Measurements from ENCODE around the gene PLD3.
A peak's percentile ranks its signal among the peaks of the same experiment; 100 is the strongest.
"Not testable (repeated sequence)": the region's sequence is repeated elsewhere in the genome, so short reads cannot be mapped to it uniquely, and the experiment has no call there.

PLD3 gene

GRCh38 chr19:40392123-40392522 is 43.6 kb downstream of the PLD3 start:
- DNase-seq = no peak

- no peak for DNase-seq
These were observed 44.5 kb downstream of the PLD3 start for GRCh38 chr19:40392894-40393517.

- DNase-seq = no peak
These were observed 45.7 kb downstream of the PLD3 start for GRCh38 chr19:40393894-40394815.

DNA sequence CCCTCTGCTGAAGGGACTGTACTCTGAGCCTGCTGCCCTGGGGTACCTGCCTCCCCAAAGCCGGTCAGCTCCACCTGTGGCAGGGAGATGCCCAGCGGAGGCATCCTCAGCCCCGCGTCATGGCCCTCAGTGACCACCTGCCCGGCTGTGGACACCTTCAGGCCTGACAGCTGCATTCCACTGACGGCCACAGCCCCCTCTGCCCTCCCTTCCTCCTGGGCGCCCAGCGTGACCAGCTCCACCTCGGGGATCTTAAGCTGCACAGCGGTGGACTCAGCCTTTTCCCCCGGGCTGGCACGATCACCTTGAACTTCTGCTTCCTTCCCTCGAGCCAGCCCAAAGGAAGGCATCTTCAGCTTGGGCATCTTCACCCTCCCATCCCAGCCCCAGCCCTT is 46.3 kb downstream of the PLD3 start:
- no peak for DNase-seq

DNA sequence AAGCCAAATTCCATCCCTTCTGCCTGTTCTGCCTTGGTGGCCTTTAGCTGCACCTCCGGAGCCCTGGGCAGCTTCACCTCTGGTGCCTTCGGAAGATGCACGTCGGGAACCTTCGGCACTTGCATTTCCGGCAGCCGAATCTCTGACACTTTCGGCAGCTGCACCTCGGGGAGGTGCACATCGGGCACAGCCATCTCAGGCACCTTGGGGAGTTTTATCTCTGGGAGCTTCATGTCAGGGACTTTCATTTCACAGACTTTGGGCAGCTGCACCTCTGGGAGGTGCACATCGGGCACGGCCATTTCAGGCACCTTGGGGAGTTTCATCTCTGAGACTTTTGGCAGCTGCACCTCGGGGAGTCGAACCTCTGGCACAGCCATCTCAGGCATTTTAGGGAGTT is 47.5 kb downstream of the PLD3 start:
- DNase-seq = no peak

DNA sequence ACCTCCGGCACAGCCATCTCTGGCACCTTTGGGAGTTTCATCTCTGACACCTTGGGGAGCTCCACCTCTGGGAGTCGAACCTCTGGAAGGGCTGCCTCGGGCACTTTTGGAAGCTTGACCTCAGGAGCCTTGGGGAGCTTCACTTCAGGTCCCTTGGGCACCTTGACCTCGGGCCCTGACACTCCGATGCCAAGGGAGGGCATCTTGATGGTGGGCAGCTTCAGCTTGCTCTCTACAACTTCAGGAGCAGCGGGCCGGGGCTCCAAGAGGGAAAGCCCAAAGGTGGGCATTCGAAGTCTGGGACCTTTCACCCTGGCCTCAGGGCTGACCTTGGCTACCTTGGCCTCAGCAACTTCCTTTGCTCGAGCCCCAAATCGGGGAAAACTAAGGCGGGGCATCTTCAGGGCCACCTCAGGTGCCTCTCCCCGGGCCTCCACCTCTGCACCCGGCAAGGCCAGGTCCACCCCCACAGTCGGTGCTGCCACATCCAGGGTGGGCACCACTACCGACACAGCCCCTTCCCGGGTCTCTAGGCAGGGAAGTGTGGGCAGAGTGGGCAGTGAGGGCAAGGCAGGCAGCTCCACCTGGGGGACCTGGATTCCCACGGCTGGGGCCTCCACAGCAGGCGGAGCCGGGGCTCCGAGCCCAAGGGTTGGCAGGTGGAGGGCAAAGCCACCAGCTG is 48.5 kb downstream of the PLD3 start:
- DNase-seq = no peak

- no peak for DNase-seq
These were observed 49.0 kb downstream of the PLD3 start for GRCh38 chr19:40397568-40397906.

DNA sequence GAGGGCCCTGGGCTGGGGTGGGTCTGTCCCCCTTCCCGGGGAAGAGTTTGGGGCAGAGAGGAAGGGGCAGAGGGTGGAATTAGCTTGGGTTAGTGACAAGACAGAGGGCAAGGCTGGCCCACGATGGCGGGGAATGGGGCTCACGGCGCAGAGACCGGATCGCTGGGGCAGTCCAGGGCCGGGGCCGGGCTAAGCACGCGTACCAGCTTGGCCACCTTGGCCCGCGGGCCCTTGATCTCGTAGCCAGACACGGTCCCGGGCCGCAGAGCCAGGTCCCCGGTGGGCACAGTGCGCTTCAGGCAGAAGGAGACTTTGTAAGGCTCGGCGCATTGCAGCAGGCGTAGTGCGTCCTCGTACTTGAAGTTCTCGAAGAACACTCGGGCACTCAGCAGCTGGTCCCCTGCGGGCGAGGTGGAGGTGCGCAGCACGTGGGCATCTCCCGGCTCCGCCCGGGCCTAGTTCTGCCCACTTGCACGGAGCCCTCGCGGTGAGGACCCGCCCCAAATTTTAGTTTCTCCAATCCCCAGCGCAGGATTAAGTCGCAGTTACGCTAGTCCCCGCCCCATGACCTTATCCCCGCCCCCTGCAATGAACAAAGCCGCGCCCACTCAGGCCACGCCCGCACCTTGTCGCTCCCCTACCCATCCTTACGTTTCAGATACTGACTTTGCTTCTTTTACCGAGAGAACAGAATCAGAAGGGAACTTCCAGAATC is 50.1 kb downstream of the PLD3 start:
- no peak for DNase-seq

GRCh38 chr19:40400559-40400958 is 52.1 kb downstream of the PLD3 start:
- DNase-seq = no peak

- peak; percentile 86 to 88 for DNase-seq
These were observed 54.9 kb downstream of the PLD3 start for GRCh38 chr19:40403262-40403984.

GRCh38 chr19:40407714-40408597 is 59.5 kb downstream of the PLD3 start:
- peak; percentile 32 to 45 for DNase-seq

GRCh38 chr19:40408598-40408925 is 60.1 kb downstream of the PLD3 start:
- DNase-seq = not testable (repeated sequence)

- DNase-seq = no peak
These were observed 61.5 kb downstream of the PLD3 start for GRCh38 chr19:40410030-40410389.

GRCh38 chr19:40411125-40411842 is 62.8 kb downstream of the PLD3 start:
- DNase-seq = peak in 1 of 2 experiments; percentile 6

GRCh38 chr19:40411958-40412499 is 63.5 kb downstream of the PLD3 start:
- no peak for DNase-seq

- DNase-seq = no peak
These were observed 64.4 kb downstream of the PLD3 start for GRCh38 chr19:40412866-40413265.

- no peak for DNase-seq
These were observed 64.9 kb downstream of the PLD3 start, which contains the start of gene PRX for GRCh38 chr19:40413291-40413845. TSS of gene PRX (minus strand) at chr19:40413378. CDS start at chr19:40407932, 5,446 bp downstream.

DNA sequence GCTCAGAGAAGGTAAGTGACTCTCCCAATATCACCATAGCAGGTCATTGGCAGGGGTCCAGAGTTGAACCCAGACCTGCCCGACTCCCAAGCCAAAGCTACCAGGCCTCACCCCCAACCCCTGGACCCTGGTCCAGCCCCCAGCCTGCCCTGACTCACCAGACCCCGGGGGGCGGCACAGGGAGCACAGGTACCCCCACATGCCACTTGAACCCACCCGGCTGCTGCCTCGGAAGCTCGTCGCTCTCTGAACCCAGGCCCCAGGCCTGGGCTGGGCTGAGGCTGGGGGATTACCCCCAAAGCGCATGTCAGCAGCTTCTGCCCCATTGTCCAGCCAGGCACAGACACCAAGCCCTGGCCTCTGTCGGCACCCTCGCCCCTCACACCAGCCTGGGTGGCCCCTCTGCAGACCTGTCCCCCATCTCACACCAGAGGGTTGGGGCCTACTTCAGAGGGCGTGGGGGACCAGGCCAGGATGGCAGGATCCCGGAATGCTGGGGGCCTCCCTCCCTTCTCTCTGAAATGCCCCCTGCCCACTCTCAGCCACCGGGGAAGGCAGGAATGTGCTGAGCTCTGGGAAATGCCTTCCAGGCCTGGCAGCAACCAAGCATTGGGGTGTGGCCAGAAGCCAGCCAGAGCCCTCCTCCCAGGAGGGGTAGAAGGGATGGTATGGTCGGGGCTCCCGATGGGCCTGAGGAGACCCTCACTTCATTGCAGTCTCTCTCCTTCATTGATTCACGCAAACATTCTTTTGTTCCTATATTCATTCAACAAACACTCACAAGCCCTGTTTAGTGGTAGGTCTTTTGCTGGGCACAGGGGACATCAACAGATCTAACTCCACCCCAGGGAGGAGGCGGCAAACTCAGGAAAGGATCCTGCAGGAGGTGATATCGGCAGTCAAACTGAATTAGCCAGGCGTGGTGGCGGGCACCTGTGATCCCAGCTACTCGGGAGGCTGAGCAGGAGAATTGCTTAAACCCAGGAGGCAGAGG is 66.3 kb downstream of the PLD3 start:
- no peak for DNase-seq

GRCh38 chr19:40415768-40416167 is 67.3 kb downstream of the PLD3 start:
- DNase-seq = no peak
